ENCODE data around the gene KDM1A. TPM values are rescaled to one million over a fixed set of nuclear protein-coding genes. Genes with fewer than 3 reads are reported as not detected.
A peak's percentile ranks its signal among the peaks of the same experiment; 100 is the strongest.

The KDM1A gene
- total and polyA plus RNA-seq, 2 donors (not counting 3 experiments of a cell fraction or from before 2014, with no cell fraction given) = 105 to 111 TPM

DNA sequence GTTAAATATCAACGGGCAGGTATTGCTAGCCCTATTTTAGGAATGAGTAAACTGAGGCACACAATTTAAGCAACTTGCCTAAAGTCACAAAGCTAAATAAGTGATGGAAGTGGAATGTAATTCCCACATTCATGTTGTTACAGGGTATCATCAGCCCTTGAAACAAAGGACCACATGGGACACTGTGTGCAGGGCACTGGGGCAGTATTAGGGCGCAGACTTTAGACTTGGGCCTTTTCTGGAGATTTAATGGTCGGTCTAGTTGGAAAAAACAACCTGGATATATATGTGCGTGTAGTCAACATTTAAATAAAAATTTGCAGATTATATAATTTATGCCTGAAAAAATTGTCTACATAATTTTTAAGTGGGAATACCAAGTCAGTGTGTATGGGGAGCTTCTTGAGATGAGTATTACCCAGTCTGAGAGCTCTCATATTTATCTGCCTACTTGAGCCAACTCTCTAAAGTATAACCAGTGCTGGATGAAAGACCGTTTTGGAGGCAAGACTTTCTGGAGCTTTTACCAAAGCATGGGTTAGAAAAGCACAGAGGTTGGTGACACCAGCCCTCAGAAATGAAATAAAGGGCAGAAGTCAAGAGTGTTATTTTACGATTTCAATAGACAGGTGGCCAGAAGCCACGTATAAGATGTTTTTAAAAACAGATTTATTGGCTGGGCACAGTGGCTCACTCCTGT, 1.6 kb downstream of the KDM1A start:
- Histone ChIP-seq H3K36me3 (ENCODE audit: control insufficient read depth in 2 of 2, extremely low read depth in 1 of 2, insufficient read depth in 2 of 2, low read length in 2 of 2) (no peaks in the 10 kb centered on the region), H3K9ac (replicated peaks; ENCODE audit: extremely low read depth, insufficient read depth, low read length) (peak overlapping the region; percentile 93), H3K4me3 (replicated peaks in 1 of 3; ENCODE audit: insufficient read depth in 1 of 3, low read depth in 1 of 3, low read length in 3 of 3) (peak overlapping the region; percentile 78 to 93 (median 85)), H3K27me3 (ENCODE audit: control insufficient read depth in 2 of 2, insufficient read depth in 2 of 2, low read length in 2 of 2) (no peaks in the 10 kb centered on the region), H3K4me1 (ENCODE audit: control insufficient read depth, extremely low read depth, insufficient read depth, low read length) (peaks cover 8% of the 10 kb centered on the region), H3K27ac (ENCODE audit: insufficient read depth, low read depth, low read length) (peak overlapping the region; percentile 51), H4K20me1 (replicated peaks; ENCODE audit: control insufficient read depth, extremely low read depth, insufficient read depth, low read length) (peaks cover 6% of the 10 kb centered on the region), H3K9me3 (replicated peaks; ENCODE audit: control insufficient read depth, insufficient read depth, low read length) (no peaks in the 10 kb centered on the region), H2AFZ (ENCODE audit: low read depth, low read length) (no peak overlapping the region), H3K9me1 (replicated peaks; ENCODE audit: control insufficient read depth, extremely low read depth, insufficient read depth, low read length) (no peaks in the 10 kb centered on the region), H3K79me2 (ENCODE audit: control insufficient read depth, insufficient read depth, low read length) (peaks cover 65% of the 10 kb centered on the region), H3K4me2 (ENCODE audit: insufficient read depth, low read length) (peak overlapping the region; percentile 96)
- CTCF ChIA-PET = interaction anchor here (0.6 to 1.4 kb wide), 6 partner anchors 11 to 275 kb away, joined by 3 to 5 read pairs (median 4); no protein-coding TSS in a partner anchor
- POLR2A ChIA-PET = no interaction called here
- dilution Hi-C loops (cut with MboI; ENCODE audit: extremely low pct_ligation_motif_present, low sequenced_read_pairs) (no loop called here), intact Hi-C loops (cut with micrococcal nuclease) (no loop called here)
- no TSS peak for BruUV-seq (replicated peaks)
- peak; percentile 68 for FAIRE-seq
- no peak for TF ChIP-seq MAX (IDR thresholded peaks at IDR 0.05; ENCODE audit: insufficient read depth, insufficient read length)
- no peak for TF ChIP-seq EZH2 (IDR thresholded peaks at IDR 0.05; ENCODE audit: borderline replicate concordance, low read depth, low read length, severe bottlenecking)
- no peak for TF ChIP-seq JUN (IDR thresholded peaks at IDR 0.05; ENCODE audit: borderline replicate concordance, insufficient read depth, insufficient read length, low read depth)
- no peak for TF ChIP-seq GATA2 (IDR thresholded peaks at IDR 0.05; ENCODE audit: insufficient read depth, insufficient read length, low read depth, low read length)
- TF ChIP-seq POLR2A (IDR thresholded peaks at IDR 0.05; ENCODE audit: low read depth, low read length) = no peak
- TF ChIP-seq POLR2AphosphoS5 (IDR thresholded peaks at IDR 0.05; ENCODE audit: insufficient read depth, low read depth, low read length) = no peak
- TF ChIP-seq FOS (IDR thresholded peaks at IDR 0.05; ENCODE audit: borderline replicate concordance, insufficient read depth, low read length) = no peak
- TF ChIP-seq MYC (IDR thresholded peaks at IDR 0.05; ENCODE audit: low read depth, low read length) = no peak
- TF ChIP-seq, protein P1, sequence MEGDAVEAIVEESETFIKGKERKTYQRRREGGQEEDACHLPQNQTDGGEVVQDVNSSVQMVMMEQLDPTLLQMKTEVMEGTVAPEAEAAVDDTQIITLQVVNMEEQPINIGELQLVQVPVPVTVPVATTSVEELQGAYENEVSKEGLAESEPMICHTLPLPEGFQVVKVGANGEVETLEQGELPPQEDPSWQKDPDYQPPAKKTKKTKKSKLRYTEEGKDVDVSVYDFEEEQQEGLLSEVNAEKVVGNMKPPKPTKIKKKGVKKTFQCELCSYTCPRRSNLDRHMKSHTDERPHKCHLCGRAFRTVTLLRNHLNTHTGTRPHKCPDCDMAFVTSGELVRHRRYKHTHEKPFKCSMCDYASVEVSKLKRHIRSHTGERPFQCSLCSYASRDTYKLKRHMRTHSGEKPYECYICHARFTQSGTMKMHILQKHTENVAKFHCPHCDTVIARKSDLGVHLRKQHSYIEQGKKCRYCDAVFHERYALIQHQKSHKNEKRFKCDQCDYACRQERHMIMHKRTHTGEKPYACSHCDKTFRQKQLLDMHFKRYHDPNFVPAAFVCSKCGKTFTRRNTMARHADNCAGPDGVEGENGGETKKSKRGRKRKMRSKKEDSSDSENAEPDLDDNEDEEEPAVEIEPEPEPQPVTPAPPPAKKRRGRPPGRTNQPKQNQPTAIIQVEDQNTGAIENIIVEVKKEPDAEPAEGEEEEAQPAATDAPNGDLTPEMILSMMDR (IDR thresholded peaks at IDR 0.05; ENCODE audit: extremely low read depth in 1 of 2, insufficient read depth in 1 of 2, low read depth in 1 of 2, low read length in 2 of 2) = no peak
- DNase-seq (ENCODE audit: low read depth, low spot score) = peak; percentile 22
